Measurements from ENCODE around the gene PTPN23.
"Not testable (repeated sequence)": the region's sequence is repeated elsewhere in the genome, so short reads cannot be mapped to it uniquely, and the experiment has no call there.

Gene PTPN23

DNA sequence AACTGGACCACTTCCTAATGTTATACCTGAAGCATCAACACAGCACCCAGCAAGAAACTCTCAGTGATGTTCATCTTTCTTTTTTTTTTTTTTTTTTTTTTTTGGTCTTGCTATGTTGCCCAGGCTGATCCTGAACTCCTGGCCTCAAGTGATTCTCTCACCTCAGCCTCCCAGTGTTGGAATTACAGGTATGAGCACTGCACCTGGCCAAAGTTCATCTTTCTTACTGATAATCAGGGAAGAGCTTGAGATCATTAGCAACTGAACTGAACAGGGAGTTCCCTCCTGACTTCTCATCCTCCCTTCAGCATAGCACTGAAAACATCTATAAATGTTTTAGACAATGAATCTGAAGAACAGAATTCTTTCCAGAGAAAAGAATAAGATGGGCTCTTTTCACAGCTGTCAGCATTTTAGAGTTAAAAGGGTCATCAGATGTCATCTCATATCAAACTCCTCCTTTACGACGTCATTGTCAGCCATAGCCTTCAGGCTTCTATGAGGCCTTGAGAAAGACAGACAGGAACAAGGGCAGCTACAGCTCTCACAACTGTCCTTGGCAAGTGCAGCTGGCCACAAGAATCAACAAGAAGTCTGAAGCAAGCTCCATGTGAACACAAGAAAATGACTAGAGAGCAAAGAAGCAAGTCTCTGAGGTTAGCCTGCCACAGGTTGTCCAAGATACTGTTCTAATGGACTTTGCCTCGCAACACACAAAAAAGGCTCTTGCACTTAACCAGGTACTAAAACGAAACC lies 61.2 kb downstream of the PTPN23 start:
- DNase-seq (ENCODE audit: low read depth, low spot score): no peak

DNA sequence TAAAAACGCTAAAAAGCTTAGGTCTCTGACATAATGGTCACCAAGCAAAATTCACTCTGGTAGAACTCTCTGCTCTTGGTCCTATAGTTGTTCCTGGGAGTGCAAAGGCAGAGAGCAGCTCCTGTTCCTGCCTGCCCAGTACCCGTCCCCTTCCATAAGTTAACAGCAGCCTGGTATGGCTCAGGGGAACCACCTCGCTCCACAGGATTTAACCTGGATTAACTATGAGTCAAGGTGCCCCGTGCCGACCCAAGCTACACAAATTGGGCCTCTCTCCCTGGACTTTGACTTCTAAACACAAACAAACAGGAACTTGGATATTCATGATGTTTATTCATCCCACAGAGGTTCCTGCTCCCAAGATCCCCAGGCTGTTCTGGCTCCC lies 62.8 kb downstream of the PTPN23 start:
- no peak for DNase-seq (ENCODE audit: low read depth, low spot score)

DNA sequence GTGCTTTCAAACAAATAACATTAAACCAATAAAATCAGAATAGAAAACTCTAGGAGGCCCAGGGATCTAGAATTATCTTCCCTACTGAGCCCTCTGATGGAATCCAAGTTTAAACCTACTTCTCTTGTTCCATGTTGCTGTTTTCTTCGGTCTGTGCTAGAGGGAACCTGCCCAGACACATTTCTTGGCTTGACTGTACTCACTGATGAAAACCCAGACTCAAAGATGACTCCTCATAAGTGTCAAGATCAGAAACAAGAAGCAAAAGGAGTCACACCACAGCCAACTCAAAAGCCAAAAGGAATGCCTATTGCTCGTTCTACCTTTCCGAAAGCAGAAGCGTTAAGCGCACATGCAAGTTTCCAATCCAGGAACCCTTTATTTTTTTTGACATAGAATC lies 63.3 kb downstream of the PTPN23 start:
- DNase-seq (ENCODE audit: low read depth, low spot score): no peak

DNA sequence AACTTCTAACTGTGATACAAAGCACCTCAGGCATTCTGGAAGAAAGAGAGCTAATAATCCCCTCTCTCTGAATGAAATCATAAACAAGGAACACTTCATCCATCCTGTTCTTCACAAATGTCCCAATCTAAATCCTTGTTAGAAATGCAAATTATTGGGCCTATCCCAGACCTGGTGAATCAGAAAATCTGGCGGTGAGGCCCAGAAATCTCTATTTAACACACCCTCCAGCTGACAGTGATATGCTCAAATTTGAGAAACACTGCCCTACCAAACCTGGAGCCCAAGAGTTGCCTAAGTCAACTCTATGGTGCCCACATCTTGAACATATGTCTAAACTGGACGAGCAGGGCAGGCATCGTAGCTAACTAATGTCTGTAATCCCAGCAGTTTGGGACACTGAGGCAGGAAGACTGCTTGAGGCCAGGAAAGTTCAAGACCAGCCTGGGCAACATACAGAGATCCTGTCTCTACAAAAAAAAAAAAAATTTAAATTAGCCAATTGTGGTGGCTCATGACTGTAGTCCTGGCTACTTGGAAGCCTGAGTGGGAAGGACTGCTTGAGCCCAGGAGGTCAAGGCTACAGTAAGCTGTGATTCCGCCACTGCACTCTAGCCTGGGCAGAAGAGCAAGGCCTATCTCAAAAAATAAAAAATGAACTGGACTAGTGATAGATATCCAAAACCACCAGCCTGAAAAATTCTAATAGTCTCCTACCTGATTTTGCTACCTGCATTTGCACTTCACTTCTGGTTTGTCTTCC lies 71.8 kb downstream of the PTPN23 start:
- DNase-seq (ENCODE audit: low read depth, low spot score): no peak

DNA sequence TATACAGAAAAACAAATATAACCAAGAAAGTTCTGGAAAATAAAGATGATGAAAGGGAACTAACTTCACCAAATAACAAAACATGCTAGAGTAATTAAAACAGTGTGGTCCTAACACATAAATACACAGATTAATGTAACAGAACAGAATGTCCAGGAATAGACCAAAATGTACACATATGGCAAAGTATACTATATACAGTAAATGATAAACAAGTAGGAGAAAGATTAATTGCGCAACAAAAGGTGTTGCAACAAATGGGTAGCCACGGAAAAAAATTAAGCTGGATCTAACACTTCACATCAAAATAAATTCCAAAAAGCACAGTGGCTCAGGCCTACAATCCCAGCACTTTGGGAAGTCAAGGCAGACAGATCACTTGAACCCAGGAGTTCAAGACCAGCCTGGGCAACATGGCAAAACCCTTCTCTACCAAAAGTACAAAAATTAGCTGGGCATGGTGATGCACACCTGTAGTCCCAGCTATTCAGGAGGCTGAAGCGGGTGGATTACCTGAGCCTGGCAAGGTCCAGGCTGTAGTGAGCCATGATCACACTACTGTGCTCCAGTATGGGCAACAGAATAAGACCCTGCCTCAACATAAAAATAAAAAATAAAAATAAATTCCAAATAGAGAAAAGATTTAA lies 75.1 kb downstream of the PTPN23 start:
- no peak for DNase-seq (ENCODE audit: low read depth, low spot score)

DNA sequence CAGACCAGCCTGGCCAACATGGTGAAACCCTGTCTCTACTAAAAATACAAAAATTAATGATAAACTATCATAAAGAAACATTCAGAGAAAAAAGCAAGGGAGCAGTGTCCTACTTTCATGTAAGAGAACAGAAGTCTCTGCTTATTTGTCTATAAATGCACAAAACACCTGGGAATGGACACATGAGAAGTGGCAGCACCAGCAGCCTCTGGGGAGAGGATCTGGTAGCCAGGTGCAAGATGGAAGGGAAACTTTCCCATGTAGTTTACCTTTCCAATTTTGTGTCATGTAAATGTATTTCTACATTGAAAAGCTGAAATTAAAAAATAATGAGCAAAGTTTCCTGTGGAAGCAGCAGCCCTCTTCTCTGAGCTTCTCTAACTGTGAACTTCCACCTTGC lies 76.2 kb downstream of the PTPN23 start:
- DNase-seq (ENCODE audit: low read depth, low spot score): no peak

DNA sequence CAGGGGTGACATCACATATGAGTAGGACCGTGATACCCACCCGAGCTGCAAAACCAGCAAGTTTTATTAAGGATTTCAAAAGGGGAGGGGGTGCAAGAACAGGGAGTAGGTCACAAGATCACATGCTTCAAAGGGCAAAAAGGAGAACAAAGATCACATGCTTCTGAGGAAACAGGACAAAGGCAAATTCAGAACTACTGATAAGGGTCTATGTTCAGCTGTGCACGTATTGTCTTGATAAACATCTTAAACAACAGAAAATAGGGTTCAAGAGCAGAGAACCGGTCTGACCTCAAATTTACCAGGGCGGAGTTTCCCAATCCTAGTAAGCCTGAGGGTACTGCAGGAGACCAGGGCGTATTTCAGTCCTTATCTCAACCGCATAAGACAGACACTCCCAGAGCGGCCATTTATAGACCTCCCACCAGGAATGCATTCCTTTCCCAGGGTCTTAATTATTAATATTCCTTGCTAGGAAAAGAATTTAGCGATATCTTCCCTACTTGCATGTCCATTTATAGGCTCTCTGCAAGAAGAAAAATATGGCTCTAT lies 78.8 kb downstream of the PTPN23 start:
- not testable (repeated sequence) for DNase-seq (ENCODE audit: low read depth, low spot score)

All from activated CD4-positive, CD25-positive, alpha-beta regulatory T cell treated with anti-CD3 and anti-CD28 coated beads, Interleukin-2, amount 50 U/mL, for 16 hours (primary cell).